GM18519 (cell line): ENCODE measurements around the gene CROCC2.

ENCODE experiments used
- ATAC-seq: cut with Tn5 transposase; IDR thresholded peaks from one replicate; pipeline ENCODE4 v1.9.1; 2021; ENCODE audit warnings: mild to moderate bottlenecking, moderate library complexity; ENCODE audit not compliant: unreplicated experiment, low FRiP score

CROCC2 gene

DNA sequence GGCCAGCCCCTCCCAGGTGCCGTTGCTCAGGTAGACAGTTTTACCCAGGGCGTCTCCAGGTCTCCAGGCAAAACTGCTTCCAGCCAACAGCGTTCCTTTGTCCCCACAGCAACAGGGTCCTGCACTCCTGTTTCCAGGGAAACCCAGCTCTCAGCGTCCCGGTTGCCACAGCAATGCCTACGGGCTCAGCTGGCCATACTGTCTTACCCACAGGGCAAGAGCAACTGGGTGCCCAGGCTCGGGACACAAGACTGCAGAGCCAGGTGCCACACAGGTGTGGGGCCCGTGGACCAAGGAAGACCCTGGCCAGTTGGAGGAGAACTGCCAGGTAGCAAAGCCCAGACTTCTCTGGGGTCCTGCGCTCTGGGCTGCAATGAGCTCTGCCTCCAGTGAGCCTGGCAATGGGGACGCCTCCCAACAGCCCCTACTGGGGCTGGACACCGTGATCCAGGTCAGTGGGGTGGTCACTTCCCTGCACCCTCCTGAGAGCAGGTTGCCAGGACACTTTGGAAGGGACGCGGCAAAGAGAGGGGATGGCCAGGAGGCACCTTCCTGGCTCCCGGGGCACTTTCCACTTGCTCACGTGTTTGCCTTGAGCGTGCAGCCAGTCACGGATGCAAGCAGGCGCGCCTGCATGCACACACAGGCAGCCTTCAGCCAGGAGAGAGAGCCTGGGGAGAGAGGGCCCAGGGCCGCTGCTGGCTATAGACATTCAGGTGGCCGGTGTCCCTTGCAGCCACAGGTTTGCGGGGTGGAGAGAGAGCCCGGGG lies at the start of gene CROCC2:
TSS of gene CROCC2 (plus strand) at position 196 of the 770 bp plus-strand sequence. CDS start at position 374, 178 bp downstream.
- ATAC-seq, result no peak

DNA sequence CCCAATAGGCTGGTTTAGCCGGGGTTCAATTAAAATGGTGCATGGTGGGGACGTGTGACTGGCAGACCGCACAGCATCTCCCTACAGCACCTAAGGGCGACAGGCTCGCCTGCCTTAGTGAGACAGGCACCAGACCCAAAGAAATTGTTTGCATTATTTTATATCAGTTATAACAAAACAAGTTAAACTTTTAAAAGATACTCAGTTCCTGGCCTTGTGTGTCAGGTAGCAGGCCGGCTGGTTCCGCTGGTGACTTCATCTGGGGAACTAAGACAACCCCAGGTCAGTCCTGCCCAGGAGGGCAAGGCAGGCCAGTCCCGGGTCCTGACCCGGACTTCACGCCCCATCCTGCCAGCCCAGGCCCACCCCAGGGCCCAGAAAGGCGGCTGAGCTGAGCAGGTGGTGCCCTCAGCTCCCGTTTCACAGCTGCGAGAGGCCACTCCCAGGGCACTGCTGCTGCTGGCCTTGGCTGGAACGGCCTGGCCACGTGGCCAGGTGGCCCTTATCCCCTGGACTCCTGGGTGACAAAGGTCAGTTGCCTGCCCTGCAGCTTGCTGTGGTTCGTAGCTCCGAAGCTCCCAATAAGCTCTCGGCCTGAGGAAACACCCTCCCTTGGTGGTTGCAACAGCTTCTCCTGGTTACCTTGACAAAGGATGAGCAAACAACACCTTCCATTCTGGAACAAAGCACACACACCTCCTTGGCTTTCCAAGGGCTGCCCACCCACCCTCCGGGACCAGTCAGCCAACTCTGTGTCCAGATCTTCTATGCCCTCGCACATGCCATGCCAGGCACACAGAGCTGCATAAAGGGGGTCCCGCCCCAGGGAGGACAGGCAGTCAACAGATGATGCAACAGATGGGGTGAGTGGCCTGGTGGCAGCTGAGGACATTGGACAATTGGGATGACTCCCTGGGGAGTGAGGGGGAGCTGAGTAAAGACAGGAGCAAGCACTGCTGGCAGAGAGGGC lies 48.8 kb upstream of the CROCC2 start:
- ATAC-seq, result no peak

DNA sequence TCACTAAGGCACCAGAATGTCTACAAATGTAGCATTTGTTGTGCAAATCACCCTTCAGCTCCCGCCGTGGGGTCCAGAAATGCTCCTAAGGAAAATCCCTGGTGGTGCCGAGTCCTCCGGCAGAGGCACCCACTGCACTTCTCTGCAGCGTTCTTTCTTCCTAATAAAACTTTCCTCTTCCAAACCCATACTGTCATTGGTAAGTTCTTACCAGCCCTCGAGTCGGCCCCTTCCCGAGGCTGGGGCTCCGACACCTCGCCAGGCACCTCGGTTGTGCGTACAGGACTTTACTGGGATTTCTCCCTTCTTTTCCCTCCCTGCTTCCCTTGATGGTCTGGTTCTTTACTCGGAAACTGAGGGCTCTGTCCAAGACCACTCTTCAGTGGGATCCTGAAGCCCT lies 47.8 kb upstream of the CROCC2 start:
- no peak for ATAC-seq

DNA sequence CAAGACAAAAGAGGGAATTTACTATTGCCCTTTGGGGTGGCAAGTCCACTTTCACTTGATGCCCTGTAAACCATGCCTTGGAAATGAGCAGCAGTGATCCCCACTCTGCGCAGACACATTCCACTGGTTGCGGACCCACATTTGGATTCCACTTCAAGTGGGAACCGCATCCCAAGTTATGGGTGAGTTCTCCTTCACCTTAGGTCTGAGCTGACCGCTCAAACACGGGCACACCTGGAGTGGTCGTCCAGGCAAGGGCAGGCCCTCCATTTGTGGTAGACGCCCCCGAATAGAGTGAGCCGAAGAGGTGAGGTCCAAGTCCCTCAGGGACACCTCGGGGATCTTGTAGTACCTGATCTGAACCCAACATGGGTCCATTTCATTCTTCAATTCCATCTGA lies 47.3 kb upstream of the CROCC2 start:
- no peak for ATAC-seq

DNA sequence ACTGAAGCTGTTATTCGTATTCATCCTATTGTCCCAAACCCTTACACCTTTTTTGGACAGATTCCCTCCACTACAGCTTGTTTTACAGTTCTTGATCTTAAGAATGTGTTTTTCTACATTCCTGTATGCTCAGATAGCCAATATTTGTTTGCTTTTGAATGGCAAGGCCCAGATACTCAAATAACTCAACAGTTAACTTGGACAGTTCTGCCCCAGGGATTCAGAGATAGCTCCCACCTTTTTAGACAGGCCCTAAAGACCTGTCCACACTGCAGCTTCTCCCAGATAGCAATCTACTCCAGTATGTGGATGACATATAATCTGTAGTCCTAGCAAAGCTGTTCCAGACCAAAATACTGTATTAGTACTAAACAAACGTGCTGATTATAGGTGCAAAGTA lies 44.6 kb upstream of the CROCC2 start:
- ATAC-seq, result no peak

DNA sequence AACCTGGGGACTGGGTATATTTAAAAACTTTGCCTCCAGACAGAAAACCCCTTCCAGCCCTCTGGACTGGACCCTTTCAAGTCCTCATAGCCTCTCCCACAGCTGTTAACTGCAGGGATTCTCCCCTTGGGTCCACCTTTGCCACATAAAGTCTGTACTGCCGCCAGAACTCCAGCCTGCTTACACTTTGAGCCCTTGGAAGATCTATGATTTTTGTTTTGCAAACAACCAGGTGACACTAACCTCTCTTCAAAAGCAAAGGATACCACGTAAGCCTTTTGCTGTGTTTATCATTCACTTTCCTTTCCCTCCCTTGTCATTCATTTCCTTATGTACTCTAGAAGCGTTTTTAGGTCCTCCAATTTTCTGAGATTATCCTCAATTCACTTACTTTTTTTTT lies 41.7 kb upstream of the CROCC2 start:
- ATAC-seq, result no peak

DNA sequence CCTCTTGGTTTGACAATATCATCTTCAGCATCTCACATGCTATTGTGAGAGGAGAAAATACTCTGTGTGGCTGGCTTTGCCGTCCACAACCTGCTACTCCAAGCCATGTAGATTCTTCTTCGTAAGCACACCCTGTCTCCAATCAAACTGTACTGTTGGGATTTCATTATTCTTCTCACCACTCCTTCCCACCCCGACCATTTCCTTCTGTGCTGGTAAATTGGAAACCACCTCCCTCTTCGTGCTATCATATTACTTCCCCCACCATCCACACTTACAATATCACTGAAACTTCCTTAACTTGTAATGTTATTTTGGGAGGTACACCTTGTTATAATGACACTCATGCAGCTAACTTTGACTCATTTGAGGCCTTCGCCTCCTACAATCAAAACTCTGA lies 40.7 kb upstream of the CROCC2 start:
- no peak for ATAC-seq

DNA sequence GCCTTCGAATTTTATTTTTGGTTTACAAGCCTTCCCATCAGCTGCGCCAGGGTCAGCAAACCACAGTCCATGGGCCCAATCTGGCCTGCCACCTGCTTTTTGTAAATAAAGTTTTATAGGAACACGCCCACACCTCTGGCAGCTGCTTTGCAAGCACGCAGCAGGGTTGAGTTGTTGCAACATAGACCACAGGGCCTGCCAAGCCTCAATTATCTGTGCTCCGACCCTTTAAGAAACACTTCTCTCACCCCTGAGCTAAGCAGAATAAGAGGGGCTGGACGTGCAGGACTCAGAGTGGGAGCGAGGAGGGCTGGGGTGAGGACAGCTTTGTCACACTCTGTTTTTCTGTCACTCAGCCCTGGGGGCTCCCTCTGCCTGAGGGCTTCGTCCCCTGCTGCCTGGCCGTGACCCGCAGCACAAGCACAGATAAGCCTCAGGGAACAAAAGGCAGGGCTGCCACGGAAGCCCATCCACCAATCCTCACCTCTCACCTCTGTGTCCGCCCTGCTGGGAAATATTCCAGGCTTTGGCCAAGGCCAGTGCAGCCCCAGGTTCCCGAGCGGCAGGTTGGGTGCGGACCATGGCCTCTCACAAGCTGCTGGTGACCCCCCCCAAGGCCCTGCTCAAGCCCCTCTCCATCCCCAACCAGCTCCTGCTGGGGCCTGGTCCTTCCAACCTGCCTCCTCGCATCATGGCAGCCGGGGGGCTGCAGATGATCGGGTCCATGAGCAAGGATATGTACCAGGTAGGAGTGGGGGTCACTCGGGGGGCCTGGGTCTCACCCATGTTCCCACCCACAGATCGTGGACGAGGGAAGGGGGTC lies 37.6 kb upstream of the CROCC2 start, which contains the start of gene AGXT:
TSS of gene AGXT (plus strand) at position 539 of the 823 bp plus-strand sequence. CDS start at position 581, 42 bp downstream.
- ATAC-seq, result no peak

DNA sequence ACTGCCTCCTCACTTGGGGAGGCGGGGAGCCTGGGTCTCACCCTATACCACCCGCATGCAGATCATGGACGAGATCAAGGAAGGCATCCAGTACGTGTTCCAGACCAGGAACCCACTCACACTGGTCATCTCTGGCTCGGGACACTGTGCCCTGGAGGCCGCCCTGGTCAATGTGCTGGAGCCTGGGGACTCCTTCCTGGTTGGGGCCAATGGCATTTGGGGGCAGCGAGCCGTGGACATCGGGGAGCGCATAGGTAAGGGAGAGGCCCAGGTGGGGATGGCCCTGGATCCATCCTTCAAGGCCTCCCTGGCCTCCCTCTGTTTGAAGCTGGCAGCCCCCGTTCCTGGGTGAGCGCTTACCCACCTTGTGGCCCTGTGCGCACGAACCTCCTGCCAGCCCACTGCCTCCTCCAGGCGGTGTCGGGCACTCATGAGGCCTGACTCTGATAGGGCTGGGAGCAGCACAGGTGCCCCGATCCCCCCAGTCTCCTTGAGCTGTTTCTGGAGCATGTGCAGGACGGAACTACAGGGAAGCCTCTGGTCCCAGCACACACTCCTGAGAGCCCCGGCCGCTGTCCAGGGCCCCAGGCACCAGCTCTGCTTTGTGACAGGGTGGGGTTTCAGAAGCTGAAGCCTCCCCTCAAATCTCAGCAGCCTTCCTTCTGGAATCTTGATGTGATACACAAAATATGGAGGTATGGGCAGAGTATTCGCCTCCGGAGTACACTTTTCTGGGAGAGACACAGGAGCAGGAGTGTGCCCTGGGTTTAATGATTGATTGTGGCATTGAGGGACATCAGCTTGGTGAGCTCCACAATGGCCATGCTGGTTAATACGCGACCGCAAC lies 36.8 kb upstream of the CROCC2 start:
- ATAC-seq, result no peak

DNA sequence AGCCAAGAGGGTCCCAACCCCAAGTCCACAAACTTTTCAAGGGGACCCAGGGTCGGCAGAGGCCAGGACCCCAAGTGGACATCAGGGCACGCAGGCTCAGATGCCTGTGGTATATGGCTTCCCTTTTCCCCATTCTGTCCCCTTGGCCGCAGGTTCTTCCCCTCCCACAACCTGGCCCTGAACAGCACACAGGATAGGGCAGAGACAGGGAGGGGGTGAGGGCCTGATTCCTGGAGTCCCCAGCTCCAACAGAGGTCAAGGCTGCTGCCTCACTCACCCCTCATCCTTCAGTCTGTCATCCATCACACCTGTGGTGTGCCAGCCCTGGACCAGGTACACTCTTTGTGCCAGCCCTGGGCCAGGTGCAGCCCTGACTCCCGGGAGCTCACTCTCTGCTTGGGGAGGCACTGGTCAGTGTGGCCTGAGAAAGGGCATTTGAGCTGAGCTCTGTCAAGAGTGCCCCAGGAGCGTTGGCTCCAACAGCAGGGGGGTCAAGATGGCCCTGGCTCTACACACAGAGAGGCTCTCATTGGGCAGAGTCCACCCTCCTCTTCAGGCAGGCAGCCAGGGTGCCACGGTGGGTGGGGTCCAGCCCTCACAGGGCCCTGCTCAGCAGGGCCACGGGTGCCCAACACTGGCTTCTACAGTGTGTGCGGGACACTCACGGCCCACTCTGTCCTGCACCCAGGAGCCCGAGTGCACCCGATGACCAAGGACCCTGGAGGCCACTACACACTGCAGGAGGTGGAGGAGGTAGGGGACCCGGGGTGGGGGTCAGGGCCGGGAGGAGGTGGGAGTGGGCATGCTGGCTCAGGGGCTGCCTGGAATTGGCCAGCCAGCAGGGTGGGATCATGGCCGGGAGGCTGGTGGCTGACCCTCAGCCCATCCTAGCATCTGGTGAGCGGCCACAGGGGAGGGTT lies 35.9 kb upstream of the CROCC2 start:
- ATAC-seq, result no peak

DNA sequence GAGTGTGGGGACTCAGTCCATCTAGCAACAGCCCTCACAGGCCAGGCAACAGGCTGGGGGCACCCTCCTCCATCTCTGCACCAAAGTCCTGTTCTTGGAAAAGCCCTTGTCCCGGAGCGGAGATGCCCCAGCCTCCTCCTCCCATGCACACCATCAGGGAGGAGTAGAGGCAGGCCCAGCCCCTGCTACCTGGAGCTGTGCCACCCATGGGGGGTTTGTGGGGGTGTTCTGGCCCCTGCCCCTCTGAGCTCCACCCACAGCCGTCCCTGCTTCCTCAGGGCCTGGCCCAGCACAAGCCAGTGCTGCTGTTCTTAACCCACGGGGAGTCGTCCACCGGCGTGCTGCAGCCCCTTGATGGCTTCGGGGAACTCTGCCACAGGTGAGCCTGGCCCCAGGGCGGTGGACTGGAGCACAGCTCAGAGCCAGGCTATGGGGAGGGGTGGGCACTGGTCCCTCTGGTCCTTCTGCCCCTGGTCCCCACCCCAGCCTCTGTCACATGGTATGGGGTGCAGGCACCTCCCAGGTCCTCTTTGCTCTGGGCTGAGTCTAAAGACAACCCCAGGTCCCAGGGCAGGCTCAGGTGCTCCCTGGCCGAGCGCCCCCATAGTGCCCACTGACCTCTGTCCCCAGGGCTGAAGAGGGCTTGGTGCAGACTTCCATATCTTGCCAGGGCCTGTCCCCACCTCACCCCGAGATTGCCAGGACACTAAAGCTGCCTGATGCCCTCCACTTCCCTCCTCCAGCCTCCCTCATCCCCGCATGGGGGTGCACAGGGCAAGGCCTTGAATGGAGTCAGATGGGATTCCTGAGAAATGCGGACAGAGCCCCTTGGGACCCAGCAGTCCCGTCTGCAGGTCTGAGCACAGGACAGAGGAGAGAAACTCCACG lies 34.8 kb upstream of the CROCC2 start:
- ATAC-seq, result no peak

DNA sequence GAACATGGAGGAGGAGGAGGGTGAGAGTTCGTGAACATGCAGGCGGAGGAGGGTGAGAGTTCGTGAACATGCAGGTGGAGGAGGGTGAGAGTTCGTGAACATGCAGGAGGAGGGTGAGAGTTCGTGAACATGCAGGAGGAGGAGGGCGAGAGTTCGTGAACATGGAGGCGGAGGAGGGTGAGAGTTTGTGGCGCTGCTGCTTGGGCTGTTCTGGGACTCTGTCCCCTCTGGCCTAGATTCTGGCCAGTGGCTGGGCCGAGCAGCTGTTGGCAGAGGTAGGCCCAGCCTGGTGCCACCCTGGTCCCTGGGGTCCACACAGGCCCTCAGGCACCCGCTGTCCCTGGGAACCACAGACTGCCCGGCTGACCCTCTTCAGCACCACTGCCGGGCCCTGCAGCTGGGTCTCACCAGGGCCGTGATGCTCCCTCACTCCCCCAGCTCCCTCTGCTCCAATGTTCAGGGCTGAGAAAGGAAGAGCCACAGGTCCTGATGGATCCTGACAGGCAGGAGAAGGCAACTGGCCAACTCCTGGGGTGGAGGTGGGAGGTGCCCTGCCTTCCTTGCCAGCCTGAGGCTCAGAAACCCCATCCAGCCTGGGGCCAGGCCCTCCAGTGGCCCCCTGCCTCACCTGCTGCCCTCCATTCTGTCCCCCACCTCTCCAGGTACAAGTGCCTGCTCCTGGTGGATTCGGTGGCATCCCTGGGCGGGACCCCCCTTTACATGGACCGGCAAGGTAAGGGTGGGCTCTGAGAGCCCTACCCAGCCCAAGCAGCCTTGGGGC lies 33.6 kb upstream of the CROCC2 start:
- ATAC-seq, result no peak

DNA sequence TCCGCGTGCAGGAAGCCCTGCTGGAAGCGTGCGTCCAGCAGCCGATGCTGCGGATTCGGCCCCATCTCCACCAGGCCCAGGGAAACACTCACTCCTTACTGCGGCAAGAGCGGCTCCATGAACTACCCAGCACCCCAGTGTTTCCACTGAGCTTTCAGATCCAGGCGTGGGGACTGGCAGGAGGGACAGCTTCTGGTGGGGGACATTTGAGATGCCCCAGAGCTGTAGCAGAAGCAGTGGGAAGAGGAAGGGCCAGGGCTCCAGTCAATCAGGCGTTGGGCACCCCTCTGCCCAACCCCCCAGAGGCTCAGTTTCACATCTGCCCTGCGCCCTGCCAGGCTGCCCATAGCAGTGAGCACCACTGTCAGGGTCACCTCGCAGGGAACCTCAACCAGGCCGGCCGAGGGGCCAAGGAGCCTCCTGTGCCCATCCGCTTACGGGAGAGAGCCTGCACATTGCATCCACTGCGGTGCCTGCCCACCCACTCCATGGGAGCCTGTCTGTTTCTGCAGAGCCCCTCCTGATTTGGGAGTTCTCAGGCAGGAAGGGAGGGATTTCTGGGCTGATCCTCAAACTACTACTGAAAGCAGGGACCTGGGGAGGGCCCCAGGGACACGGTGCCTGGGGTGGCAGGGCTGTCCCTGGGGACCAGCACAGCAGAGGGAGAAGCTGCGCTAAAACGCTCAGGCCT lies 32.9 kb upstream of the CROCC2 start:
- ATAC-seq, result no peak

DNA sequence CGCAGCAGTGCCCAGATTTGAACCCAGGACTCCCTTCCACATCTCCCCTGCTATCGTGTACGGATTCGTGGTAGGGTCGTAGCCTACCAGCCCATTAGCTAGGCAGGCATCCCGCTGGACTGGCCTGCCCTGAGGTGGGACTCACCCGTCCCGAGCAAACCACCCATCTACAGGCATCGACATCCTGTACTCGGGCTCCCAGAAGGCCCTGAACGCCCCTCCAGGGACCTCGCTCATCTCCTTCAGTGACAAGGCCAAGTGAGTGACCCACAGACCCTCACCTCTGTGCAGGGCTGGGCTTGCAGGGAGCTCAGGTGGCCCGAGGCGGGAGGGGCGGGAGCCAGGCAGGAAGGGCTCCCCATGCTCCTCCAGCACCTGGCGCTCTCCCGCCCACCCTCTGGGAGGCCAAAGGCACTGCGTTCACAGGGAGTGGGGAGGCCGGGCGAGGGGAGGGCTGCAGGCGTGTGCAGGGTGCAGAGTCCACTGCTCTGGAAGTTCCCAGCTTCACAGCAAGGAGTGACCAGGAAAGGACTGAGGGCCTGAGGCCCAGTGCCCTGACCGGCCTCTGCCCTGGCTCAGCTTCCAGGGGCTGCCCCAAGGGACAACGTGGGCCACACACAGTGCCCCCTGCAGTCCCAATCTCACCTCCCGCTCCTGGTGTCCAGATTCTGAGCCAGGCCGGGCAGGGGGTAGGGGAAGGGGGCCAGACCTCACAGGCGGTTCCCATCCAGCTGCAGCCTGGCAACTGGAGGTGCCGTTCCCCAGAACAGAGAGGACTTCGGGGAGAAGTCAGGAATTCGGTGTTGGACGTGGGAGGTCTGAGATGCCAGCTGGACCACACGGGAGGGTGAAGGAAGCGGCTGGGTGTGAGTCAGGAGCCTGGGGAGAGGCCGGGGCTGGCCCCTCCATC lies 32.1 kb upstream of the CROCC2 start:
- ATAC-seq, result no peak

DNA sequence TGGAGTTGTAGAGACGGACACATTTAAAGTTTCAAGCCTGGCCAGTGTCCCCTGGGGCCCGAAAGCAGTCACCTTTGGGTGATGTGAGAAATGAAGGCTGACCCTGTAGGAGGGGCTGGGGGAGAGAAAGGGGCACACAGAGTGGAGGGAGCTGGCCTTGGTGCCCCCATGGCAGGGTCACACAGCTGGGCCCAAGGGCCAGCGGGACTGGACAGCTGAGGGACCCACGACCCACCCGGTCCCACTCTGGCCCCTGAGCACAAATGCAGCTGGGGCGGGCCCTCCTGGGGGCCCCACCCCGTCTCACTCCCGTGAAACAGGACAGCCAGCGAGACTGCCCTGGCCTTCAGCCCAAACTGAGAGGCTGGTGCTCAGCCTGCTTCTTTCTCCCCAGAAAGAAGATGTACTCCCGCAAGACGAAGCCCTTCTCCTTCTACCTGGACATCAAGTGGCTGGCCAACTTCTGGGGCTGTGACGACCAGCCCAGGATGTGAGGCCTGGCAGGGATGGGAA lies 31.4 kb upstream of the CROCC2 start:
- ATAC-seq, result no peak
